ENCODE data around the gene KCNK15.

The KCNK15 gene

GRCh38 chr20:44728801-44729443 is 16.7 kb upstream of the KCNK15 start:
- no peak for TF ChIP-seq CTCF (IDR thresholded peaks at IDR 0.05; ENCODE audit: extremely low read depth, missing control alignments)
- DNase-seq (ENCODE audit: low spot score), result no peak

- TF ChIP-seq CTCF (IDR thresholded peaks at IDR 0.05; ENCODE audit: extremely low read depth, missing control alignments), result no peak
- DNase-seq (ENCODE audit: low spot score), result no peak
Observed at GRCh38 chr20:44730441-44730840, 15.2 kb upstream of the KCNK15 start.

- no peak for DNase-seq (ENCODE audit: low spot score)
- TF ChIP-seq CTCF (IDR thresholded peaks at IDR 0.05; ENCODE audit: extremely low read depth, missing control alignments), result no peak
Observed at GRCh38 chr20:44731657-44732056, 14.0 kb upstream of the KCNK15 start.

GRCh38 chr20:44732327-44732726 is 13.3 kb upstream of the KCNK15 start:
- DNase-seq (ENCODE audit: low spot score), result no peak
- TF ChIP-seq CTCF (IDR thresholded peaks at IDR 0.05; ENCODE audit: extremely low read depth, missing control alignments), result no peak

- DNase-seq (ENCODE audit: low spot score), result peak; percentile 80
- peak; percentile 86 for TF ChIP-seq CTCF (IDR thresholded peaks at IDR 0.05; ENCODE audit: extremely low read depth, missing control alignments)
Observed at GRCh38 chr20:44733341-44734069, 12.2 kb upstream of the KCNK15 start.

GRCh38 chr20:44734938-44735337 is 10.7 kb upstream of the KCNK15 start:
- DNase-seq (ENCODE audit: low spot score), result no peak
- no peak for TF ChIP-seq CTCF (IDR thresholded peaks at IDR 0.05; ENCODE audit: extremely low read depth, missing control alignments)

- no peak for DNase-seq (ENCODE audit: low spot score)
- no peak for TF ChIP-seq CTCF (IDR thresholded peaks at IDR 0.05; ENCODE audit: extremely low read depth, missing control alignments)
Observed at GRCh38 chr20:44735816-44736169, 9.9 kb upstream of the KCNK15 start.

Measured in GM20000 (cell line).